H1 (cell line): Measurements from ENCODE around the gene TMEM258. TPM values are rescaled to one million over a fixed set of nuclear protein-coding genes. Genes with fewer than 3 reads are reported as not detected.

Experiments
- CTCF ChIA-PET: fragments of 300-600 bp; sonication (Branson Sonifier 250); formaldehyde crosslinking; loops from one replicate; lab custom pipeline; 2021; ENCODE audit not compliant: partially characterized antibody; lab: Charles Lee
- POLR2A ChIA-PET: fragments of 300-600 bp; sonication (Branson Sonifier 250); formaldehyde crosslinking; loops from one replicate; lab custom pipeline; 2021; ENCODE audit warnings: inconsistent platforms; ENCODE audit not compliant: partially characterized antibody; lab: Charles Lee
- DNase-seq, 2 experiments: peaks; one replicate each; pipeline versions ENCODE4 v3.0.0 to v3.0.0-alpha.2; 2010 to 2022; ENCODE audit warnings: low spot score in 2 of 2, low read depth in 1 of 2, mixed read lengths in 1 of 2
- FAIRE-seq: peaks from 2 replicates; lab custom pipeline; 2011; peaks lifted over from hg19 to GRCh38; lab: Jason Lieb, UNC
- H2AFZ ChIP-seq: 2 replicates; pipeline ENCODE4 v1.8.1; 2012; ENCODE audit warnings: low read length, inconsistent platforms
- H2AK5ac ChIP-seq: 2 replicates; pipeline ENCODE4 v1.6.1; 2013; ENCODE audit warnings: low read depth, low read length
- H2BK120ac ChIP-seq: replicated peaks from 2 replicates; pipeline ENCODE3; 2013; ENCODE audit warnings: low read depth, low read length, inconsistent platforms
- H2BK12ac ChIP-seq: 2 replicates; pipeline ENCODE4 v1.6.1; 2013; ENCODE audit warnings: low read depth, low read length
- H2BK15ac ChIP-seq: 2 replicates; pipeline ENCODE4 v1.6.1; 2013; ENCODE audit warnings: low read length
- H2BK20ac ChIP-seq: 2 replicates; pipeline ENCODE4 v1.6.1; 2013; ENCODE audit warnings: low read length
- H2BK5ac ChIP-seq: 2 replicates; pipeline ENCODE4 v1.6.1; 2013; ENCODE audit warnings: low read depth, low read length
- H3K14ac ChIP-seq: 2 replicates; pipeline ENCODE4 v1.6.1; 2013; ENCODE audit warnings: inconsistent platforms; ENCODE audit not compliant: insufficient read length
- H3K18ac ChIP-seq: 2 replicates; pipeline ENCODE4 v1.6.1; 2013; ENCODE audit warnings: low read length; ENCODE audit errors: extremely low read depth
- H3K23ac ChIP-seq: 2 replicates; pipeline ENCODE4 v1.6.1; 2013; ENCODE audit warnings: inconsistent platforms; ENCODE audit not compliant: insufficient read length
- H3K23me2 ChIP-seq: 2 replicates; pipeline ENCODE4 v1.6.1; 2013; ENCODE audit warnings: low read depth, low read length
- H3K27ac ChIP-seq: 2 replicates; pipeline ENCODE4 v1.6.1; 2011; ENCODE audit warnings: low read depth, low read length, inconsistent platforms
- H3K27me3 ChIP-seq, 4 experiments: replicated peaks in 1 of 4; 1 replicate in 1 of 4; 2 replicates in 3 of 4; pipeline versions ENCODE4 v1.6.1 to v1.8.1; 2011 to 2013; ENCODE audit warnings: low read length in 3 of 4, mild to moderate bottlenecking in 3 of 4, inconsistent platforms in 2 of 4, mixed read lengths in 2 of 4, moderate library complexity in 1 of 4; ENCODE audit not compliant: control insufficient read depth in 3 of 4, insufficient read depth in 3 of 4; ENCODE audit errors: extremely low read depth in 1 of 4
- H3K36me3 ChIP-seq, 4 experiments: 2 replicates each; pipeline versions ENCODE4 v1.6.1 to v1.8.1; 2011 to 2013; ENCODE audit warnings: mild to moderate bottlenecking in 4 of 4, low read length in 3 of 4, moderate library complexity in 2 of 4, control low read depth in 1 of 4, inconsistent platforms in 1 of 4; ENCODE audit not compliant: insufficient read depth in 4 of 4, control insufficient read depth in 2 of 4
- H3K4ac ChIP-seq: replicated peaks from 2 replicates; pipeline ENCODE3; 2013; ENCODE audit warnings: low read length, low read depth, mixed read lengths, inconsistent platforms; ENCODE audit not compliant: insufficient read length
- H3K4me1 ChIP-seq, 4 experiments: replicated peaks in 1 of 4; 1 replicate in 1 of 4; 2 replicates in 3 of 4; pipeline versions ENCODE4 v1.6.1 to v1.8.1; 2011 to 2013; ENCODE audit warnings: low read length in 3 of 4, inconsistent platforms in 2 of 4, mixed read lengths in 1 of 4; ENCODE audit not compliant: insufficient read depth in 4 of 4, control insufficient read depth in 3 of 4
- H3K4me2 ChIP-seq, 2 experiments: 2 replicates each; pipeline versions ENCODE4 v1.6.1 to v1.8.1; 2011 to 2013; ENCODE audit warnings: low read depth in 2 of 2, low read length in 2 of 2, control low read depth in 1 of 2, inconsistent platforms in 1 of 2, mild to moderate bottlenecking in 1 of 2; ENCODE audit not compliant: insufficient read depth in 1 of 2
- H3K4me3 ChIP-seq, 4 experiments: fragments of 200-600, 300-600 bp in 1 of 4; sonication (generic), shearing (Covaris generic), sonication (Bioruptor Twin) in 1 of 4; 2 replicates each; pipeline versions ENCODE4 v1.5.1 to v1.8.1; 2011 to 2016; ENCODE audit warnings: low read length in 4 of 4, low read depth in 3 of 4, control low read depth in 2 of 4, inconsistent platforms in 2 of 4, mild to moderate bottlenecking in 2 of 4, mixed read lengths in 1 of 4, moderate library complexity in 1 of 4; ENCODE audit not compliant: insufficient read depth in 2 of 4; ENCODE audit errors: extremely low read depth in 1 of 4
- H3K56ac ChIP-seq: replicated peaks from 2 replicates; pipeline ENCODE3; 2013; ENCODE audit warnings: low read depth, mild to moderate bottlenecking, mixed read lengths, low read length, inconsistent platforms; ENCODE audit not compliant: insufficient read length
- H3K79me1 ChIP-seq: 2 replicates; pipeline ENCODE4 v1.6.1; 2013; ENCODE audit warnings: low read depth, low read length, control low read depth
- H3K79me2 ChIP-seq, 2 experiments: 2 replicates each; pipeline versions ENCODE4 v1.6.1 to v1.8.1; 2012 to 2013; ENCODE audit warnings: low read length in 2 of 2, mild to moderate bottlenecking in 2 of 2, inconsistent platforms in 1 of 2; ENCODE audit not compliant: insufficient read depth in 2 of 2, control insufficient read depth in 1 of 2
- H3K9ac ChIP-seq, 4 experiments: replicated peaks in 1 of 4; 1 replicate in 1 of 4; 2 replicates in 3 of 4; pipeline versions ENCODE4 v1.6.1 to v1.8.1; 2011 to 2013; ENCODE audit warnings: low read depth in 3 of 4, low read length in 3 of 4, control low read depth in 2 of 4, mild to moderate bottlenecking in 2 of 4, moderate library complexity in 2 of 4, inconsistent platforms in 1 of 4; ENCODE audit errors: extremely low read depth in 1 of 4
- H3K9me3 ChIP-seq, 2 experiments: 2 replicates each; pipeline versions ENCODE4 v1.6.1 to v1.8.1; 2012 to 2013; ENCODE audit warnings: mild to moderate bottlenecking in 2 of 2, moderate library complexity in 2 of 2, control low read depth in 1 of 2, inconsistent platforms in 1 of 2, low read depth in 1 of 2, low read length in 1 of 2, mixed read lengths in 1 of 2; ENCODE audit not compliant: insufficient read depth in 2 of 2
- H4K20me1 ChIP-seq, 2 experiments: replicated peaks in 1 of 2; 2 replicates each; pipeline versions ENCODE3 to v1.8.1; 2011 to 2013; ENCODE audit warnings: inconsistent platforms in 2 of 2, low read length in 2 of 2, mild to moderate bottlenecking in 1 of 2; ENCODE audit not compliant: insufficient read depth in 2 of 2, control insufficient read depth in 1 of 2
- H4K5ac ChIP-seq: 2 replicates; pipeline ENCODE4 v1.6.1; 2013; ENCODE audit warnings: low read length, low read depth, mixed read lengths, inconsistent platforms; ENCODE audit not compliant: insufficient read length
- H4K8ac ChIP-seq: 2 replicates; pipeline ENCODE4 v1.8.0; 2013; ENCODE audit warnings: mild to moderate bottlenecking, moderate library complexity, low read length, inconsistent platforms; ENCODE audit not compliant: insufficient read depth; ENCODE audit errors: extremely low read depth
- H4K91ac ChIP-seq: replicated peaks from 2 replicates; pipeline ENCODE3; 2013; ENCODE audit warnings: low read length, mixed read lengths, inconsistent platforms; ENCODE audit not compliant: insufficient read length
- POLR2A ChIP-seq, 2 experiments: IDR thresholded peaks; 1 replicate in 1 of 2; 2 replicates in 1 of 2; pipeline ENCODE4 v1.6.1; 2011; ENCODE audit warnings: low read depth in 2 of 2, low read length in 2 of 2, mild to moderate bottlenecking in 2 of 2; ENCODE audit errors: control extremely low read depth in 1 of 2
- POLR2AphosphoS5 ChIP-seq: IDR thresholded peaks from 2 replicates; pipeline ENCODE4 v1.6.1; 2011; ENCODE audit warnings: low read depth, low read length
- RAD21 ChIP-seq, 2 experiments: IDR thresholded peaks in 1 of 2; conservative IDR thresholded peaks in 1 of 2; 2 replicates each; pipeline ENCODE4 v1.6.1; 2011; ENCODE audit warnings: low read depth in 2 of 2, low read length in 2 of 2, improper control_type of control experiment in 1 of 2, inconsistent platforms in 1 of 2, mild to moderate bottlenecking in 1 of 2, moderate library complexity in 1 of 2
- SIN3A ChIP-seq, 2 experiments: IDR thresholded peaks in 1 of 2; conservative IDR thresholded peaks in 1 of 2; 2 replicates each; pipeline ENCODE4 v1.6.1; 2011 to 2012; ENCODE audit warnings: low read length in 2 of 2, improper control_type of control experiment in 1 of 2, low read depth in 1 of 2, mild to moderate bottlenecking in 1 of 2
- WGBS, 2 experiments: shearing (Covaris generic) in 1 of 2; methylation state at CpG; one replicate each; pipeline versions ENCODE4 v1.1.6 to v1.1.7; 2013 to 2015; ENCODE audit warnings: low lambda C conversion rate in 2 of 2, mixed read lengths in 2 of 2, inconsistent platforms in 1 of 2, low coverage in 1 of 2, missing lambda C conversion rate in 1 of 2; ENCODE audit not compliant: insufficient replicate concordance in 2 of 2, insufficient coverage in 1 of 2, insufficient read length in 1 of 2; ENCODE audit errors: extremely low coverage in 1 of 2, missing lambda C conversion rate in 1 of 2; 5-methylcytosine and 5-hydroxymethylcytosine counted together
- polyA plus RNA-seq, 7 experiments: library from polyadenylated mRNA; depleted of rRNA in 3 of 7; stranded (reverse) in 5 of 7; unstranded in 2 of 7; fragments of >200 nt in 5 of 7; fragments of 200-250 nt in 2 of 7; gene quantifications; 1 replicate in 5 of 7; 2 replicates in 1 of 7; 4 replicates in 1 of 7; pipeline versions ENCODE4 v1.2.1 to v1.2.3, GENCODE V29; 2011 to 2013; ENCODE audit warnings: missing spikeins in 2 of 7, mixed read lengths in 2 of 7
- total RNA-seq: library from RNA; stranded (reverse); fragmentation: NEBNext Ultra II Directional; extraction: Animal tissue kit (Norgen Biotek cat#: 25700); gene quantifications from 2 replicates; pipeline ENCODE4 v1.2.1, GENCODE V29; 2021
- TF ChIP-seq, protein P1 (sequence below): IDR thresholded peaks from 2 replicates; pipeline ENCODE4 v1.6.1; 2012; ENCODE audit warnings: low read length, inconsistent platforms
- TF ChIP-seq, protein P2 (sequence below), 3 experiments: IDR thresholded peaks; 1 replicate in 2 of 3; 2 replicates in 1 of 3; pipeline versions ENCODE4 v1.5.1 to v1.6.1; 2011; ENCODE audit warnings: low read length in 3 of 3, mild to moderate bottlenecking in 3 of 3, inconsistent platforms in 2 of 3, low read depth in 1 of 3, moderate library complexity in 1 of 3; ENCODE audit not compliant: insufficient read depth in 1 of 3; ENCODE audit errors: control extremely low read depth in 1 of 3

The TMEM258 gene
- total and polyA plus RNA-seq, 2 of the 8 experiments (the other 6 are each of a cell fraction or from before 2014, with no cell fraction given) = 186 to 759 TPM

DNA sequence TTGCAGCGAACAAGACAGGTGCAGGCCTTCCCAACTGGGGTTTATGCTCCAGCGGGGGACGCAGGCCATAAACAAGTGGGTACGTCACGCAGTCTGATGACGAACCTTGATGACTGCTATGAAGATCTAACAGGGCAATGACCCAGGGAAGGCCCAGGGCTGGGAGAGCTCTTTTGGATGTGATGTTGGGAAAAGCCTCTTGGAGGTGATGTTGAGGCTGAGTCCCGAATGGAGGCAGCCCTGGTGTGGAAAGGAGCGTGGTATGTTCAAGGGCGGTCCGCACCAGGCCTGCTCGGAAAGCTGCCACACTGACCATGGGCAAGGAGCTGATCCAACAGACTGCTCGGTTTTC is 41.5 kb upstream of the TMEM258 start:
- no peak overlapping the region for H3K23ac ChIP-seq
- FAIRE-seq = no peak
- peak overlapping the region; percentile 26 to 46; a peak in 2 of 4 replicates for H3K4me2 ChIP-seq

More for the DNA sequence above, 41.5 kb upstream of the TMEM258 start:
- DNase-seq = no peak
- 91% methylated on average over 12 of the region's 12 CpGs; no CpG with 5 or more reads in 1 of the 2 experiments for WGBS, 2 experiments
- H2AFZ ChIP-seq = no peak overlapping the region
- H4K20me1 ChIP-seq = peaks cover 21 to 47% of the 10 kb centered on the region in 2 experiments
- POLR2A ChIA-PET = interaction anchor here (0.7 to 3.0 kb wide), 13 partner anchors 11 to 89 kb away, joined by 3 to 28 read pairs (median 5); partner anchors contain the start of genes FADS1, FEN1 and TMEM258
- H4K8ac ChIP-seq = no peak overlapping the region
- H2BK15ac ChIP-seq = peak overlapping the region; percentile 96; the same call in 1 of the 2 replicates
- peaks cover 6 to 24% (median 12%) of the 10 kb centered on the region in 4 experiments; a peak in 7 of 8 replicates for H3K36me3 ChIP-seq
- CTCF ChIA-PET = interaction anchor here (0.8 to 1.8 kb wide), 8 partner anchors 12 to 248 kb away, joined by 3 to 15 read pairs (median 4); partner anchors contain the start of gene FADS1
- peak overlapping the region; percentile 73; the same call in 1 of the 2 replicates for H3K27ac ChIP-seq
- peaks cover 25% of the 10 kb centered on the region for H3K79me1 ChIP-seq
- H3K18ac ChIP-seq = peak overlapping the region; percentile 85; the same call in 1 of the 2 replicates
- peak overlapping the region; percentile 80 for H2BK5ac ChIP-seq
- H3K56ac ChIP-seq = no peak overlapping the region
- H4K91ac ChIP-seq = peak overlapping the region; percentile 26
- H4K5ac ChIP-seq = no peak overlapping the region
- no peak overlapping the region for H3K4me3 ChIP-seq
- 0 out of 2 replicates have a peak overlapping the region, but pooled peaks have one; percentile 52 for H2BK20ac ChIP-seq
- peaks cover 7% of the 10 kb centered on the region for H3K23me2 ChIP-seq
- no peak overlapping the region for H2BK120ac ChIP-seq
- no peak overlapping the region for H3K14ac ChIP-seq
- peaks cover 11 to 48% (median 28%) of the 10 kb centered on the region in 4 experiments for H3K4me1 ChIP-seq
- no peaks in the 10 kb centered on the region for H3K27me3 ChIP-seq
- peaks cover 29 to 87% of the 10 kb centered on the region in 2 experiments for H3K79me2 ChIP-seq
- no peak overlapping the region for H3K4ac ChIP-seq
- peak overlapping the region in 1 of 4 experiments; percentile 4; a peak in 2 of 7 replicates for H3K9ac ChIP-seq
- TF ChIP-seq, protein P1, sequence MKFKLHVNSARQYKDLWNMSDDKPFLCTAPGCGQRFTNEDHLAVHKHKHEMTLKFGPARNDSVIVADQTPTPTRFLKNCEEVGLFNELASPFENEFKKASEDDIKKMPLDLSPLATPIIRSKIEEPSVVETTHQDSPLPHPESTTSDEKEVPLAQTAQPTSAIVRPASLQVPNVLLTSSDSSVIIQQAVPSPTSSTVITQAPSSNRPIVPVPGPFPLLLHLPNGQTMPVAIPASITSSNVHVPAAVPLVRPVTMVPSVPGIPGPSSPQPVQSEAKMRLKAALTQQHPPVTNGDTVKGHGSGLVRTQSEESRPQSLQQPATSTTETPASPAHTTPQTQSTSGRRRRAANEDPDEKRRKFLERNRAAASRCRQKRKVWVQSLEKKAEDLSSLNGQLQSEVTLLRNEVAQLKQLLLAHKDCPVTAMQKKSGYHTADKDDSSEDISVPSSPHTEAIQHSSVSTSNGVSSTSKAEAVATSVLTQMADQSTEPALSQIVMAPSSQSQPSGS = no peak
- TF ChIP-seq, protein P2, sequence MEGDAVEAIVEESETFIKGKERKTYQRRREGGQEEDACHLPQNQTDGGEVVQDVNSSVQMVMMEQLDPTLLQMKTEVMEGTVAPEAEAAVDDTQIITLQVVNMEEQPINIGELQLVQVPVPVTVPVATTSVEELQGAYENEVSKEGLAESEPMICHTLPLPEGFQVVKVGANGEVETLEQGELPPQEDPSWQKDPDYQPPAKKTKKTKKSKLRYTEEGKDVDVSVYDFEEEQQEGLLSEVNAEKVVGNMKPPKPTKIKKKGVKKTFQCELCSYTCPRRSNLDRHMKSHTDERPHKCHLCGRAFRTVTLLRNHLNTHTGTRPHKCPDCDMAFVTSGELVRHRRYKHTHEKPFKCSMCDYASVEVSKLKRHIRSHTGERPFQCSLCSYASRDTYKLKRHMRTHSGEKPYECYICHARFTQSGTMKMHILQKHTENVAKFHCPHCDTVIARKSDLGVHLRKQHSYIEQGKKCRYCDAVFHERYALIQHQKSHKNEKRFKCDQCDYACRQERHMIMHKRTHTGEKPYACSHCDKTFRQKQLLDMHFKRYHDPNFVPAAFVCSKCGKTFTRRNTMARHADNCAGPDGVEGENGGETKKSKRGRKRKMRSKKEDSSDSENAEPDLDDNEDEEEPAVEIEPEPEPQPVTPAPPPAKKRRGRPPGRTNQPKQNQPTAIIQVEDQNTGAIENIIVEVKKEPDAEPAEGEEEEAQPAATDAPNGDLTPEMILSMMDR (IDR thresholded peaks at IDR 0.05; ENCODE audit: control extremely low read depth in 1 of 3, insufficient read depth in 1 of 3, low read depth in 1 of 3, low read length in 3 of 3) = peak in 1 of 3 experiments; percentile 21; a peak in 1 of 4 replicates
- no peak for TF ChIP-seq SIN3A (conservative IDR thresholded peaks at IDR 0.05 in 1 of 2, IDR thresholded peaks at IDR 0.05 in 1 of 2; ENCODE audit: low read depth in 1 of 2, low read length in 2 of 2)
- 0 out of 3 replicates have a peak, but pooled peaks of 1 of the 2 experiments have one; percentile 9 for TF ChIP-seq POLR2A (IDR thresholded peaks at IDR 0.05; ENCODE audit: control extremely low read depth in 1 of 2, low read depth in 2 of 2, low read length in 2 of 2)
- TF ChIP-seq POLR2AphosphoS5 = 0 out of 2 replicates have a peak, but pooled peaks have one; percentile 4
- TF ChIP-seq RAD21 (IDR thresholded peaks at IDR 0.05 in 1 of 2, conservative IDR thresholded peaks at IDR 0.05 in 1 of 2; ENCODE audit: low read depth in 2 of 2, low read length in 2 of 2) = peak in 1 of 2 experiments; percentile 20; a peak in 1 of 4 replicates
- H3K9me3 ChIP-seq = no peaks in the 10 kb centered on the region
- peak overlapping the region; percentile 78; the same call in 1 of the 2 replicates for H2BK12ac ChIP-seq
- H2AK5ac ChIP-seq = peak overlapping the region; percentile 82
